GM18526 (cell line): ENCODE measurements around the gene TGFB3.

Source experiments
- POLR2A ChIP-seq: IDR thresholded peaks from 3 replicates; pipeline ENCODE4 v1.6.1; 2011; ENCODE audit not compliant: insufficient read length; ENCODE audit errors: extremely low read depth

TGFB3 gene

GRCh38 chr14:75941030-75941429 is 40.8 kb downstream of the TGFB3 start:
- TF ChIP-seq POLR2A: no peak

- TF ChIP-seq POLR2A: no peak
Observed at GRCh38 chr14:75939200-75939599, 42.6 kb downstream of the TGFB3 start.

- TF ChIP-seq POLR2A: no peak
Observed at GRCh38 chr14:75934998-75935628, 46.7 kb downstream of the TGFB3 start.

GRCh38 chr14:75933712-75934296 is 48.0 kb downstream of the TGFB3 start:
- TF ChIP-seq POLR2A: no peak

GRCh38 chr14:75928690-75929181 is 53.1 kb downstream of the TGFB3 start:
- no peak for TF ChIP-seq POLR2A

GRCh38 chr14:75927564-75928087 is 54.2 kb downstream of the TGFB3 start:
- TF ChIP-seq POLR2A: no peak

- TF ChIP-seq POLR2A: no peak
Observed at GRCh38 chr14:75926431-75927115, 55.2 kb downstream of the TGFB3 start.

- no peak for TF ChIP-seq POLR2A
Observed at GRCh38 chr14:75917946-75918335, 63.9 kb downstream of the TGFB3 start.

- TF ChIP-seq POLR2A: no peak
Observed at GRCh38 chr14:75917322-75917945, 64.4 kb downstream of the TGFB3 start.

- TF ChIP-seq POLR2A: no peak
Observed at GRCh38 chr14:75915045-75915444, 66.8 kb downstream of the TGFB3 start.

GRCh38 chr14:75913183-75913582 is 68.6 kb downstream of the TGFB3 start:
- no peak for TF ChIP-seq POLR2A

- TF ChIP-seq POLR2A: no peak
Observed at GRCh38 chr14:75911883-75912282, 69.9 kb downstream of the TGFB3 start.

- no peak for TF ChIP-seq POLR2A
Observed at GRCh38 chr14:75910048-75910447, 71.7 kb downstream of the TGFB3 start.

- no peak for TF ChIP-seq POLR2A
Observed at GRCh38 chr14:75909630-75910029, 72.2 kb downstream of the TGFB3 start.
